Lower leg skin (tissue), 4 donors: ENCODE data around the gene SRGAP1. TPM values are rescaled to one million over a fixed set of nuclear protein-coding genes. Genes with fewer than 3 reads are reported as not detected.
"Not testable (repeated sequence)": the region's sequence is repeated elsewhere in the genome, so short reads cannot be mapped to it uniquely, and the experiment has no call there.

Experiments used
- DNase-seq, 2 donors: peaks; one replicate each; pipeline ENCODE4 v3.0.0-alpha.2; 2019; ENCODE audit warnings: low spot score in 2 of 2
- H3K4me3 ChIP-seq: fragments of 200-600 bp; sonication (generic); 2 replicates; pipeline ENCODE4 v1.5.1; 2017; ENCODE audit warnings: mild to moderate bottlenecking, low read depth; ENCODE audit not compliant: poor library complexity, severe bottlenecking
- CTCF ChIP-seq, 3 donors: fragments of 450-650 bp; IDR thresholded peaks; one replicate each; pipeline ENCODE4 v1.5.1; 2016; ENCODE audit warnings: antibody characterized with exemption in 3 of 3, mild to moderate bottlenecking in 3 of 3, moderate library complexity in 2 of 3
- POLR2A ChIP-seq, 2 donors: fragments of 450-650 bp; IDR thresholded peaks; one replicate each; pipeline ENCODE4 v1.6.1; 2016 to 2017; ENCODE audit warnings: antibody characterized with exemption in 2 of 2, mild to moderate bottlenecking in 1 of 2, moderate library complexity in 1 of 2
- WGBS, 2 donors: methylation state at CpG; one replicate each; pipeline ENCODE4 v1.1.5; 2018; 5-methylcytosine and 5-hydroxymethylcytosine counted together
- intact Hi-C: fragments of 100-400 bp; cut with DNase I; formaldehyde crosslinking; loops from one replicate; pipeline ENCODE4 v1.15.0; 2023; ENCODE audit warnings: low total_unique reads
- total RNA-seq, 4 donors: library from RNA; depleted of rRNA; stranded (reverse); fragments of >200 nt; gene quantifications; one replicate each; pipeline ENCODE4 v1.1.0, GENCODE V29; 2016

SRGAP1 gene
- total RNA-seq, 4 donors from 2014 or later, result 1.3 to 6.0 (median 1.7) TPM

GRCh38 chr12:64192644-64193444, 348.3 kb downstream of the SRGAP1 start:
- no peak for TF ChIP-seq CTCF (IDR thresholded peaks at IDR 0.05)
- no peak for TF ChIP-seq POLR2A (IDR thresholded peaks at IDR 0.05)
- no peak for DNase-seq
- intact Hi-C loops, result no loop called here
- WGBS, 2 donors, result 89 to 91% methylated on average over 7 of the region's 7 CpGs
- no peak overlapping the region for H3K4me3 ChIP-seq

DNA sequence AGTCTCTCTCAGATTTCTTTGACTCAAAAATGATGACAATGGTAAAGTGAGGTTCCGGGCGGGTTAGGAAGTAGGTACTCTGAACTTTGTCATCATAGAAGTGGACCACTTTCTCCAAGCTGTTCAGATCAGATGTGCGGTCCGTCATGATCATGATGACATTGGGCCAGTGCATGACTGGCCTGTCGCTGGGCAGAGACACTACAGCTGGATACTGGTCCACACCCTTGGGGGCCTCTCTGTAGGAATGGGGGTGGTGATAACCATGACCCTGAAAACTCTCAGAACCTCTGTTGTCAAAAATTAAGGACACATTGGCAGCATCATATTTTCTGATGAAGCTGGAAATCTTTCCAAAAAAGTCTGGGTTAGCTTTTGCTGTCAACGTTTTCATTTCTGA, 349.4 kb downstream of the SRGAP1 start:
- no peak overlapping the region for H3K4me3 ChIP-seq
- TF ChIP-seq CTCF (IDR thresholded peaks at IDR 0.05) (no peak), POLR2A (IDR thresholded peaks at IDR 0.05) (no peak)
- intact Hi-C loops, result no loop called here
- no peak for DNase-seq
- WGBS, 2 donors, result 94 to 95% methylated on average over 6 of the region's 6 CpGs

DNA sequence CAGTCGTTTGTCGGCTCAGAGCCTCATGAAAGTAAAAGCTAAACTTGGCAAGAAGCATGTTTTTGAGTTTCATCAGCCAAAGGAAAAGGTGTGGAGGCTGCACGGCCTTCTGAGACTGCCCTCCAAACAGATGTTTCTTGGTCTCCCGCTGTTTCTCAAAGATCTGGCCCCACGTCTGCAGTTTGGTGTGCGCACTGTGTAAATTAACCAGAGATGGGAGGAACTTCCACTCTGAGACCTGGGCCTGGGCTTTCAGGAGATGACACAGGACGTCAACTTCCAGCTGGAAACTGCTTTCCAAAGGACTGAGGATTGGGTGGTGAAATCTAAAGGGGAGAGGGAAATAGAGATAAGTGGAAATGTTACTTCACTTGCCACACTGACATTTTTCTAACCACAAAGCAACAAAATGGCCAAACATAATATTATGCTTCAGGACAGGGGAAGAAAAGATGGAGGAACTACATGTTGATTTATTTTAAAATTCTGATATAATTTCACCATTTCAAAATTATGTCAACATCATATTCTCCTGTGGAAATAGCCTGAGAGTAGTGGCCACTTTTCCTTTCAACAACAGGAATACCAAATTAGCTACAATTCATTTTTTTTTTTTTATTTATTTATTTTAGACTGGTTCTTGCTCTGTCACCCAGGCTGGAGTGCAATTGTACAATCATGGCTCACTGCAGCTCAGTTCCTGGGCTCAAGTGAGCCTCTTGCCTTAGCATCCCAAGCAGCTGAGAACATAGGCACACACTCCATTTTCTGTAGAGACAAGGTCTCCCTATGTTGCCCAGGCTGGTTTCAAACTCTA, 350.0 kb downstream of the SRGAP1 start:
- no peak overlapping the region for H3K4me3 ChIP-seq
- intact Hi-C loops, result no loop called here
- DNase-seq, result no peak
- TF ChIP-seq POLR2A (IDR thresholded peaks at IDR 0.05) (no peak), CTCF (IDR thresholded peaks at IDR 0.05) (no peak)
- 93 to 94% methylated on average over 7 of the region's 7 CpGs for WGBS, 2 donors

DNA sequence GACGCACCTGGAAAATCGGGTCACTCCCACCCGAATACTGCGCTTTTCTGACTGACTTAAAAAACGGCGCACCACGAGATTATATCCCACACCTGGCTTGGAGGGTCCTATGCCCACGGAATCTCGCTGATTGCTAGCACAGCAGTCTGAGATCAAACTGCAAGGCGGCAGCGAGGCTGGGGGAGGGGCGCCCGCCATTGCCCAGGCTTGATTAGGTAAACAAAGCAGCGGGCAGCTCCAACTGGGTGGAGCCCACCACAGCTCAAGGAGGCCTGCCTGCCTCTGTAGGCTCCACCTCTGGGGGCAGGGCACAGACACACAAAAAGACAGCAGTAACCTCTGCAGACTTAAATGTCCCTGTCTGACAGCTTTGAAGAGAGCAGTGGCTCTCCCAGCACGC, 351.3 kb downstream of the SRGAP1 start:
- 70 to 80% methylated on average over 1 to 5 of the region's 15 CpGs for WGBS, 2 donors
- DNase-seq, intact Hi-C loops: not testable (repeated sequence)

GRCh38 chr12:64203036-64203435, 358.5 kb downstream of the SRGAP1 start:
- no peak overlapping the region for H3K4me3 ChIP-seq
- 95% methylated on average over 5 of the region's 5 CpGs for WGBS, 2 donors
- intact Hi-C loops, result no loop called here
- TF ChIP-seq CTCF (IDR thresholded peaks at IDR 0.05), result no peak
- no peak for TF ChIP-seq POLR2A (IDR thresholded peaks at IDR 0.05)
- DNase-seq, result no peak

More for the DNA sequence above, 351.3 kb downstream of the SRGAP1 start:
- H3K4me3 ChIP-seq, result not testable (repeated sequence)

GRCh38 chr12:64203775-64204174, 359.3 kb downstream of the SRGAP1 start:
- no peak overlapping the region for H3K4me3 ChIP-seq
- intact Hi-C loops, result no loop called here
- TF ChIP-seq CTCF (IDR thresholded peaks at IDR 0.05) (no peak), POLR2A (IDR thresholded peaks at IDR 0.05) (no peak)
- 56 to 66% methylated on average over 7 of the region's 7 CpGs for WGBS, 2 donors
- no peak for DNase-seq
